ENCODE measurements around the gene SCAPER.
"Not testable (repeated sequence)": the region's sequence is repeated elsewhere in the genome, so short reads cannot be mapped to it uniquely, and the experiment has no call there.

SCAPER gene

DNA sequence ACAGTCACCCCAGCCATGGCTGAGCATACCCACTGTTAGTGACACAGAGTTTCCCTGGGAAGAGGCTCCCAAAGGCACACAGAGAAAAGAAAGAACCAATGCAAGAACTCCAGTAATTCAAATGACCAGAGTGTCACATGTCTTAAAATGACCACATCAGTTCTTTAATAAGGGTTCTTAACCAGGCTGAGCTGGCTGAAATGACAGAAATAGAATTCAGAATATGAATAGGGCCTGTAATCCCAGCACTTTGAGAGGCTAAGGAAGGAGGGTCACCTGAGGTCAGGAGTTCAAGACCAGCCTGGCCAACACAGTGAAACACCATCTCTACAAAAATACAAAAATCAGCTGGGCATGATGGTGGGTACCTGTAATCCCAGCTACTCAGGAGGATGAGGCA is 54.8 kb downstream of the SCAPER start:
- not testable (repeated sequence) for DNase-seq (ENCODE audit: low read depth in 2 of 2)

GRCh38 chr15:76846782-76847181 is 58.4 kb downstream of the SCAPER start:
- no peak for DNase-seq (ENCODE audit: low read depth in 2 of 2)

- DNase-seq (ENCODE audit: low read depth in 2 of 2), result no peak
Observed at GRCh38 chr15:76844096-76844495, 61.0 kb downstream of the SCAPER start.

DNA sequence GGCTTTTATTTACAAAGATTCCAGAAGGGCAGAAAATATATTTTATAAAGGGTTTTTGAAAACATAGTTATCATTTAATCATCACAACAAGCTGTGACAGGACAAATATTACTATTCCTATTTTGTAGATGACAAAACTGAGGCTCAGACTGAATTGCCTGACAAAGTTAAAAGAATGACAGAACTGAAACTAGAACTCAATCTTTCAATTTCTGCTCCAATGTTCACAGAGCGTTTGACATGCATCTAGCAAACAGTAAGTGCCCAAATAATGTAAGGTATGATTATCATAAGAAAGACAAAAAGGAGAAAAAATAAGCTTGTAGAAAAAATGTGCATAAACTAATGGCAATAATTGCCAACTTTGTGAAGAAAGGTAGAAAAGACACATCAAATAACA is 61.9 kb downstream of the SCAPER start:
- DNase-seq (ENCODE audit: low read depth in 2 of 2), result no peak

DNA sequence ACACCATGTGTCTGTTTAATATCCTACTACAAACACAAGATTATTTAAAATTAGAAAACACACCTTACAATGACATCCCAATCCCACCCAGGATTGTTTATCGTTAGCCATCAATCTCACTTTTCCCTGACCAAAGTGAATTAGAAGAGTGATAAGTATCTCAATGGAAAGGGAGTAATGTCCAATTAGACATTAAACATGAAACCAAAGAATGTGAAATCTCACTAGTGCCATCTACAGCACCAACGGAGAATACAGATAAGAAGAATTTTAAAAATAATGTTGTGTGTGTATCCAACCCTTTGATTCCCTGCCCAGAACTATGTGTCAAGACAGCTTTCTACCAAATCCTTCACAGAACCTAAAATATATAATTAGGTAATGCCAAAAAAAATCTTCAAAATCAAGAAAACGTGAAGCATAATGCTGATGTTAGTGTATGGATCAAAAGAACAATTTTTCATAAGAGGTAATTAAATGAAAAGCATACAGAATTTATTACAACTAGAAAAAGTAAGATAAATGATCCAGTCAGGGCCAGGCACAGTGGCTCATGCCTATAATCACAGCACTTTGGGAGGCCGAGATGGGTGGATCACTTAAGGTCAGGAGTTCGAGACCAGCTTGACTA is 64.2 kb downstream of the SCAPER start:
- no peak for DNase-seq (ENCODE audit: low read depth in 2 of 2)

GRCh38 chr15:76839173-76839572 is 66.0 kb downstream of the SCAPER start:
- DNase-seq (ENCODE audit: low read depth in 2 of 2), result no peak

- DNase-seq (ENCODE audit: low read depth in 2 of 2), result no peak
Observed at GRCh38 chr15:76837474-76837873, 67.7 kb downstream of the SCAPER start.

DNA sequence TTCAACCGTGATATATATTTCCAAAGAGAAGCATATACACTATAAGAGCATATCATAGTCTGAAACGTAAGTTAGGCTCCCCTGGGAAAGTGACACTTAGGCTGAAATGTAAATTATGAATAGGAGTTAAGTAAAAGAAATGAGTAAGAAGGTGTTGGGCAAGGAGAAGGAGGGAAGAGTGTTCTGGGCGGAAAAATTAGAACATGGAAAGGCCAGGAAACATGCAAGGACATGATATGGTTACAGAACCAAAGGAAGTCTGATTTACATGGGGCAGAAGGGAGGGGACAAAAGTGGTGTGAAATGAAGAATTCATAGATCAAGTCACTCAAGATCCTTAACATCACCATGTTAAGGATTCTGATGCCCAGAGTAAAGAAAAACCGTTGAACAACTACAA is 75.2 kb downstream of the SCAPER start:
- DNase-seq (ENCODE audit: low read depth in 2 of 2), result no peak

DNA sequence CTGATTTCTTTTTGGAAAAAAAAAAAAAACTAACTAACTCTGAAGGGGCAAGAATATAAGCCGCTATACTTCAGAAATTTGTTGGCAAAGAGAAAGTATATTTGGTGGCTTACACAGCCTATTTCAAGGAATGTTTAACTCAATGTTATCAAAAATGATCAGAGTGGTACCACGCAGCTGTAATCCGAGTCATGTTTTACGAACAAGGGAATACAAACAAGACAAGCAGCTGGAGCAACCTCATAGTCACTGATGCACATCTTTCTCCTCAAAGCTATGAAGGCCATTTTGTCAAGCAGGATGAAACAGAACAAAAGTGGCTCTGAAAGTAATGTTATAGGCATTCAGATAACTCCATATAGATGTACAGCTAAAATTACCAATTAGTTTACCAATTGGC is 81.2 kb downstream of the SCAPER start:
- no peak for DNase-seq (ENCODE audit: low read depth in 2 of 2)

DNA sequence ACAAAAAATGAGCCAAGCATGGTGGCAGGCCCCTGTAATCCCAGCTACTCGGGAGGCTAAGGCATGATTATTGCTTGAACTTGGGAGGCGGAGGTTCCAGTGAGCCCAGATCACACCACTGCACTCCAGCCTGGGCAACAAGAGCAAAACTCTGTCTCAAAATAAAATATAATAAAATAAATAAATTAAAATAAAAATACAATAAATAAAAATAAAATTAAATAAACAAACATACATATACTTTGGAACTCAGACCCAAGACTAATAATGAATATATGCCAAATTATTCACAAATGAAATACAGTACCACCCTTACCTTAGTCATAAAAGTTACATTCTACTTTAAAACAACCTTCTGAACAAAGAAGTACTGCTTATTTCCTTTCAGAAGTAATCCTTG is 81.8 kb downstream of the SCAPER start:
- DNase-seq (ENCODE audit: low read depth in 2 of 2), result no peak

- DNase-seq (ENCODE audit: low read depth in 2 of 2), result not testable (repeated sequence)
Observed at GRCh38 chr15:76818926-76819325, 86.2 kb downstream of the SCAPER start.

GRCh38 chr15:76815421-76815820 is 89.7 kb downstream of the SCAPER start:
- no peak for DNase-seq (ENCODE audit: low read depth in 2 of 2)

GRCh38 chr15:76812381-76812780 is 92.8 kb downstream of the SCAPER start:
- no peak for DNase-seq (ENCODE audit: low read depth in 2 of 2)

DNA sequence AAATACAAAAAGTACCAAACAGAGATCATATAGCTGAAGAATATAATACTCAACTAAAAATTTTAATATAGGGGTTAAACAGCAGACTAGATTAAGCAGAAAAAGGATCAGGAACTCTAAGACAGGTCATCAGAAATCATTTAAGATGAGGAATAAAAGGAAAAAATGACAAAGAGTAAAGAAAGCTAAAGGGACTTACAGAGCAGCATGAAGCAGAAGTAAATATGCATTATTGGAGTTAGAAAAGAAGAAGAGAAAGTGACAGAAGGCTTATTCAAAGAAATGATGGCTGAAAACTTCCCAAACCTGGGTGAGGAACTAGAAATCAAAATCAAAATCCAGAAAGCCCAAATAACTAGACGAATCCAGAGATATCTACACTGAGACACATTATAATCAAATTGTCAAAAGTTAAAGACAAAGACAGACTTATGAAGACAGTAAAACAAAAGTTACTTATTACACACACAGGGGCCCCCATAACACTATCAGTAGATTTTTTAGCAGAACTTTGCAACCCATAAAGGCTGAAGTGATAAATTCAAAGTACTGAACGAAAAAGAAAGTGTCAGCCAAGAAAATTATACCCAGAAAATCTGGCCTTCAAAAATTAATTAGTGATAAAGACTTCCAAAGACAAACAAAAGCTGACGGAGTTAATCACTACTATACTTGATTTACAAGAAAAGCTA is 95.6 kb downstream of the SCAPER start:
- DNase-seq (ENCODE audit: low read depth in 2 of 2), result no peak

DNA sequence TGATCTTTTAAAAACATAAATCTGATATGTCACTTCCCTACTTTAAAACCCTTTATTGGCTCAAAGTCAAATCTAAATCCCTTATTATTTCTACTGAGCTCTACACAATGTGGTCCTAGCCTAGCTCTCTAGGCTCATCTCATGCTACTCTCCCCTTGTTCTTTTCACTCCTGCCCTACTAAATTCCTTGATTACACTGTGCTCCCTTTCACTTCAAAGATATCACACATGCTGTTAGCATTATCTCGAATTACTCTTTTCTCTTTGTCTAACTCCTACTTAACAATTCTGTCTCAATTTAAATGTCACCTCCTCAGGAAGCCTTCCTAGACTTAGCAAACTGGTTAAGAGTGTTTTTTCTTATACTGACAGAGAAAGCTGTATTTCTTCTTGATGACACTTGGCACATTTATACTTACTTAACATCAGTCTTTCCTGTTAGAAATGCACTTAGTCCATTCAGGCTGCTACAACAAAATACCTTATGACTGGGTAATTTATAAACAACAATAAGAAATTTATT is 102.0 kb downstream of the SCAPER start:
- no peak for DNase-seq (ENCODE audit: low read depth in 2 of 2)

DNA sequence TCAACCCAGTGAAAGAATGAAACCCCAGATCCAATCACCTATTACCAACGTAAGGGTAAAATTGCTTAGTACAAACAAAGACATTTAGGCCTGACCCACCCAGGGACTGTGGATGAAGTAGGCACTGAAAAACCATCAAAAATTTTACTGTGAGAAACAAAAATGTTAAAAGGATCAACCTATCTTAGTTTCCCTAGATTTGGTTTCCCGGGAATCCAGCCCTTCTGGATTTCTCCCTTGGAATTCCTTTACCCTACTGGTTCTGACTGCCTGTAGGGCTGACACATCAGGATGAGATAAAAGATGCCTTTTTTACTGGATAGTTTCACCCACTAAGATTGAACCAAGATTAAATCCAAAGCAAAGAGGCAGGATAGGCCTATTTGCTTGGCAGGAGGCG is 102.7 kb downstream of the SCAPER start:
- no peak for DNase-seq (ENCODE audit: low read depth in 2 of 2)

- DNase-seq (ENCODE audit: low read depth in 2 of 2), result no peak
Observed at GRCh38 chr15:76799760-76800159, 105.4 kb downstream of the SCAPER start.

GRCh38 chr15:76795217-76795616 is 109.9 kb downstream of the SCAPER start:
- DNase-seq (ENCODE audit: low read depth in 2 of 2), result no peak

DNA sequence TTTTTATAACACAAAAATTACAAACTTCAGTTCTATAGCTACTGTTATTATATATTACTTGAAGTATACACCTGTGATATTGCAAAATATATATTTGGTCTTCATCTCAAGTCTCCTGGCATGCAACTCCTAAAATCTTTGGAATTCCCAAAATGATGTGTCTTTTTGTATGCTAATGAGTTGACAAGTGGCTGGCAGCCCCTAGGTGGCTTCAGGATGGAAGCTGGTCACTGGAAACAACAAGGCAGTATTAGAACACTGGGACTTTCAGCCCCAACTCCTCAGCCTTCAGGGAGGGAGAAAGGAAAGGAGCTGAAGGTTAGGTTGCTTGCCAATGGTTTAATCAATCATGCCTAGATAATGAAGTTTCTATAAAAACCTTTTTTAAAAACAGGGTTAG is 112.0 kb downstream of the SCAPER start:
- no peak for DNase-seq (ENCODE audit: low read depth in 2 of 2)

DNA sequence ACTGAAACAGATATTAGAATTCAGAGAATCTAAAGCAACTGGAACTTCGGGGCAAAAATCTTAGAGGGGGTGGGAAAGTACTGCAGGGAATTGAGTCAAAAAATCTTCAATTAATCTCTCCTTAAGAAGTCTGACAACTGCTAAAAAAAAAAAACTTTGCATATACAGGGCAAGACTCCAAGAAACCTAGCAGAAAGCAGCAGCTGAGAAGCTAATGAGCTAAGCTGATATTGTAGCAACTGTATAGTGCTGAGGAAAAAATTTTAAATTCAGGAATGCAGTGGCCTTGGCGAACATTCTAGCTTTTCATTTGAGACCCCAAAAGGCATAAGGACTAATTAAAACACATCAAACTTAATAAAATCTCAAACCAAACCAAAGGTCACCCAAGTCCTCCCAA is 113.6 kb downstream of the SCAPER start:
- no peak for DNase-seq (ENCODE audit: low read depth in 2 of 2)

GRCh38 chr15:76787273-76787672 is 117.9 kb downstream of the SCAPER start:
- no peak for DNase-seq (ENCODE audit: low read depth in 2 of 2)

- DNase-seq (ENCODE audit: low read depth in 2 of 2), result no peak
Observed at GRCh38 chr15:76776969-76777368, 128.2 kb downstream of the SCAPER start.

GRCh38 chr15:76776480-76776879 is 128.7 kb downstream of the SCAPER start:
- no peak for DNase-seq (ENCODE audit: low read depth in 2 of 2)

DNA sequence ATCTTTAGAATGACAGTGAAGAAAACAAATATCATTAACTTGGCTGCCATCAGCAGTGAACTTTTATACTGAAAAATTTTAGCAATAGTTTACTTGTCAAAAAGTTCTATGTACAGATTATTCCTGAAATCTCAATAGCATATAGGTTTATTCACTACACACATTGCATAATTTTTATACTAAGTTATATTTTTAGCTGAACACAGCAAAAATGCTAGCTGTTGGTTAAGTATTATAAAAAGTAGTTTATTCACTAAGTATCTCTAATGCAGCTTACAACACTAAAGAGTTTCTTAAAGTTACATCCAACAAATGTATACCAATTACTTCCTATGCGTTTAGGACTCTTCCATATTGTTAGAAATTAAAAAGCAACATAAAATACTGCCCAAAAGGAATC is 131.9 kb downstream of the SCAPER start:
- no peak for DNase-seq (ENCODE audit: low read depth in 2 of 2)

All from stimulated activated CD8-positive, alpha-beta memory T cell treated with anti-CD3 and anti-CD28 coated beads, Interleukin-15, amount 100 ng/mL, for 4 hours (primary cell).